Heart left ventricle (tissue), 16 donors: ENCODE data around the gene UGGT1. TPM values are rescaled to one million over a fixed set of nuclear protein-coding genes. Genes with fewer than 3 reads are reported as not detected.
"Not testable (repeated sequence)": the region's sequence is repeated elsewhere in the genome, so short reads cannot be mapped to it uniquely, and the experiment has no call there.

ENCODE experiments used
- ATAC-seq, 4 donors: fragments of 200-7000 bp; cut with Tn5 transposase; one replicate each; pipeline ENCODE4 v1.9.1; 2020 to 2022; ENCODE audit warnings: moderate library complexity in 4 of 4, mild to moderate bottlenecking in 3 of 4, moderate number of reproducible peaks in 1 of 4
- DNase-seq, 5 donors: peaks; one replicate each; pipeline ENCODE4 v3.0.0-alpha.2; 2020
- H3K27ac ChIP-seq, 12 donors: fragments of 200-600 bp; sonication (generic) in 4 of 12; one replicate each; pipeline versions ENCODE4 v1.5.0 to v1.8.0; 2016 to 2022; ENCODE audit warnings: mild to moderate bottlenecking in 2 of 12
- H3K27me3 ChIP-seq, 9 donors: fragments of 200-600 bp; sonication (generic) in 2 of 9; one replicate each; pipeline versions ENCODE4 v1.5.1 to v1.8.0; 2016 to 2022; ENCODE audit warnings: mild to moderate bottlenecking in 3 of 9
- H3K36me3 ChIP-seq, 9 donors: fragments of 200-600 bp; sonication (generic) in 2 of 9; one replicate each; pipeline versions ENCODE4 v1.5.0 to v1.8.0; 2018 to 2022; ENCODE audit warnings: mild to moderate bottlenecking in 2 of 9
- H3K4me1 ChIP-seq, 12 donors: fragments of 200-600 bp; sonication (generic) in 4 of 12; one replicate each; pipeline versions ENCODE4 v1.5.0 to v1.8.0; 2016 to 2022; ENCODE audit warnings: mild to moderate bottlenecking in 3 of 12
- H3K4me3 ChIP-seq, 12 donors: fragments of 200-600 bp; sonication (generic) in 4 of 12; one replicate each; pipeline versions ENCODE4 v1.5.0 to v1.8.0; 2017 to 2022; ENCODE audit warnings: mild to moderate bottlenecking in 9 of 12, moderate library complexity in 4 of 12
- H3K9me3 ChIP-seq, 12 donors: fragments of 200-600 bp; sonication (generic) in 4 of 12; one replicate each; pipeline versions ENCODE4 v1.5.0 to v1.8.0; 2016 to 2022; ENCODE audit warnings: mild to moderate bottlenecking in 1 of 12
- POLR2A ChIP-seq, 2 donors: fragments of 450-650 bp; IDR thresholded peaks; one replicate each; pipeline ENCODE4 v1.6.1; 2017; ENCODE audit warnings: antibody characterized with exemption in 2 of 2, mild to moderate bottlenecking in 2 of 2, moderate library complexity in 2 of 2
- WGBS, 4 donors: extraction: QIAGEN DNeasy Blood & Tissue Kit in 2 of 4; methylation state at CpG; one replicate each; pipeline versions ENCODE4 v1.1.5 to v1.1.7; 2013 to 2018; 5-methylcytosine and 5-hydroxymethylcytosine counted together
- intact Hi-C, 10 donors: fragments of 100-400 bp; cut with DNase I; formaldehyde crosslinking; loops; one replicate each; pipeline versions ENCODE4 v1.11.1 to v1.14.2; 2022
- polyA plus RNA-seq, 2 donors: library from polyadenylated mRNA; stranded (reverse); fragments of 200-250 nt; gene quantifications; one replicate each; pipeline ENCODE4 v1.2.3, GENCODE V29; 2013
- total RNA-seq, 9 donors: library from RNA; depleted of rRNA in 2 of 9; stranded (reverse); fragments of >200 nt in 2 of 9; fragmentation: NEBNext Ultra II Directional in 3 of 9; extraction: Animal tissue kit (Norgen Biotek cat#: 25700) in 3 of 9; gene quantifications; one replicate each; pipeline versions ENCODE4 v1.1.0 to v1.2.4, GENCODE V29; 2016 to 2023
- TF ChIP-seq, protein P1 (sequence below), 12 donors: fragments of 200-600 bp; sonication (generic) in 4 of 12; IDR thresholded peaks; one replicate each; pipeline versions ENCODE4 v1.5.0 to v1.8.0; 2018 to 2022; ENCODE audit warnings: antibody characterized with exemption in 12 of 12, mild to moderate bottlenecking in 5 of 12
- donor health status: ischemic (EF 13 %, LVEDD 7.1; RV severe dilation, severe dysfunction).
- donor health status: healthy with polysubstance abuse.
- donor health status: DM: no; HTN: yes; CAD: no.
- donor health status: DM: no; HTN: no; CAD: no.
- donor health status: ischemic (EF 25% LVEDD 6.9; RV normal size, moderate dysfunction).
- donor health status: ischemic (EF 25% LVEDD 5.7; RV mildly dilated, moderate dysfunction).
- donor health status: healthy.
- donor health status: DM: yes; HTN: yes; CAD: no.
- donor health status: ischemic (EF 35%, LVEDD 5.7; RV mildly dilated, moderate dysfunction).
- donor health status: nonischemic (EF 11% LVEDD 7.7; RV severe dilation, severe dysfunction).
- donor health status: DM: yes; HTN: yes; CAD: no.
- donor health status: PGD.
- donor health status: ischemic (EF 29% LVEDD 5.4; RV normal size, mild dysfunction).
- donor health status: nonischemic (EF 23%, LVEDD 6.1; RV moderate dilation, normal function).

The UGGT1 gene
- total and polyA plus RNA-seq, 11 donors: 5.8 to 77.4 (median 32.0) TPM

GRCh38 chr2:128206245-128206644, 115.2 kb downstream of the UGGT1 start:
- no peak overlapping the region for H3K27ac ChIP-seq
- H3K4me1 ChIP-seq: no peaks in the 10 kb centered on the region
- no peaks in the 10 kb centered on the region for H3K27me3 ChIP-seq
- intact Hi-C loops: no loop called here
- no peak overlapping the region for H3K4me3 ChIP-seq
- H3K9me3 ChIP-seq: peaks cover 0 to 8% (median 0%) of the 10 kb centered on the region in 12 donors
- no peak for TF ChIP-seq POLR2A (IDR thresholded peaks at IDR 0.05)
- TF ChIP-seq, protein P1, sequence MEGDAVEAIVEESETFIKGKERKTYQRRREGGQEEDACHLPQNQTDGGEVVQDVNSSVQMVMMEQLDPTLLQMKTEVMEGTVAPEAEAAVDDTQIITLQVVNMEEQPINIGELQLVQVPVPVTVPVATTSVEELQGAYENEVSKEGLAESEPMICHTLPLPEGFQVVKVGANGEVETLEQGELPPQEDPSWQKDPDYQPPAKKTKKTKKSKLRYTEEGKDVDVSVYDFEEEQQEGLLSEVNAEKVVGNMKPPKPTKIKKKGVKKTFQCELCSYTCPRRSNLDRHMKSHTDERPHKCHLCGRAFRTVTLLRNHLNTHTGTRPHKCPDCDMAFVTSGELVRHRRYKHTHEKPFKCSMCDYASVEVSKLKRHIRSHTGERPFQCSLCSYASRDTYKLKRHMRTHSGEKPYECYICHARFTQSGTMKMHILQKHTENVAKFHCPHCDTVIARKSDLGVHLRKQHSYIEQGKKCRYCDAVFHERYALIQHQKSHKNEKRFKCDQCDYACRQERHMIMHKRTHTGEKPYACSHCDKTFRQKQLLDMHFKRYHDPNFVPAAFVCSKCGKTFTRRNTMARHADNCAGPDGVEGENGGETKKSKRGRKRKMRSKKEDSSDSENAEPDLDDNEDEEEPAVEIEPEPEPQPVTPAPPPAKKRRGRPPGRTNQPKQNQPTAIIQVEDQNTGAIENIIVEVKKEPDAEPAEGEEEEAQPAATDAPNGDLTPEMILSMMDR (IDR thresholded peaks at IDR 0.05): no peak
- 59 to 90% (median 73%) methylated on average over 3 of the region's 3 CpGs for WGBS, 4 donors
- no peak for DNase-seq
- no peaks in the 10 kb centered on the region for H3K36me3 ChIP-seq
- no peak for ATAC-seq

GRCh38 chr2:128208023-128208422, 117.0 kb downstream of the UGGT1 start:
- H3K4me1 ChIP-seq: no peaks in the 10 kb centered on the region
- 89 to 97% (median 94%) methylated on average over 21 to 23 of the region's 23 CpGs for WGBS, 4 donors
- H3K27ac ChIP-seq: no peak overlapping the region
- H3K4me3 ChIP-seq: no peak overlapping the region
- H3K36me3 ChIP-seq: no peaks in the 10 kb centered on the region
- DNase-seq (no peak), ATAC-seq (no peak)
- H3K27me3 ChIP-seq: no peaks in the 10 kb centered on the region
- intact Hi-C loops: no loop called here
- no peak for TF ChIP-seq POLR2A (IDR thresholded peaks at IDR 0.05)
- TF ChIP-seq, protein P1 (IDR thresholded peaks at IDR 0.05): no peak
- H3K9me3 ChIP-seq: peaks cover 0 to 8% (median 0%) of the 10 kb centered on the region in 12 donors

DNA sequence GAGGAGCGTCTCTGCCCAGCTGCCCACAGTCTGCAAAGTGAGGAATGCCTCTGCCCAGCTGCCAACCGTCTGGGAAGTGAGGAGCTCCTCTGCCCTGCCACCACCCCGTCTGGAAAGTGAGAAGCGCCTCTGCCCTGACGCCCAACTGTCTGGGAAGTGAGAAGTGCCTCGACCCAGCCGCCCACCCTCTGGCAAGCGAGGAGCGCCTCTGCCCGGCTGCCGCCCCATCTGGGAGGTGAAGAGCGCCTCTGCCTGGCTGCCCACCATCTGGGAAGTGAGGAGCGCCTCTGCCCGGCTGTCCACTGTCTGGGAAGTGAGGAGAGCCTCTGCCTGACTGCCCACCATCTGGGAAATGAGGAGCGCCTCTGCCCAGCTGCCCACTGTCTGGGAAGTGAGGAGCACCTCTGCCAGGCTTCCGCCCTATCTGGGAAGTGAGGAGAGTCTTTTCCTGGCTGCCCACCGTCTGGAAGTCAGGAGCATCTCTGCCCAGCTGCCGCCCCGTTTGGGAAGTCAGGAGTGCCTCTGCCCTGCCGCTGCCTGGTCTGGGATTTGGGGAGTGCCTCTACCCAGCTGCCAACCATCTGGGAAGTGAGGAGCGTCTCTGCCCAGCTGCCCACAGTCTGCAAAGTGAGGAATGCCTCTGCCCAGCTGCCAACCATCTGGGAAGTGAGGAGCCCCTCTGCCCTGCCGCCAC, 117.8 kb downstream of the UGGT1 start:
- intact Hi-C loops, H3K27ac ChIP-seq, ATAC-seq, DNase-seq, H3K9me3 ChIP-seq, H3K4me1 ChIP-seq, H3K4me3 ChIP-seq, H3K27me3 ChIP-seq, H3K36me3 ChIP-seq: not testable (repeated sequence)
- 81 to 95% (median 90%) methylated on average over 17 to 22 of the region's 22 CpGs for WGBS, 4 donors

DNA sequence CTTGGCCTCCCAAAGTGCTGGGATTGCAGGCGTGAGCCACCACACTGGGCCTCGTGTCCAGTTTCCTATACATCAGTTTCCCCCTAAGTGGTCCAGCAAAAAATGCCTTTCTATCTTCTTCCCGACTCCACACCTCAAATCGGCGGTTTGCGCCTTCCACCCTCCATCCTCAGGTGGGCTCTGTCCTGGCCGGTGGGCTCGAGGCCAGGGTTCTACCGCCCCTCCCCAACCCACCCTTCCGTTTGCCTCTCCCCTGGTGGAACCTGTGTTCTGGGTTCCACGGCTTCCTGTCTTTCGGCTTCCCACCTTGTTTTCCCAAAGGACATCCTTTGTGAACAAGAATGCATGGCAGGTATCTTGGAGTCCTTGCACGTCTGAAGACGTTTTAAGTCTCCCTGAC, 123.3 kb downstream of the UGGT1 start:
- intact Hi-C loops: no loop called here
- Histone ChIP-seq H3K4me1 (no peaks in the 10 kb centered on the region), H3K4me3 (no peak overlapping the region), H3K9me3 (no peaks in the 10 kb centered on the region), H3K27ac (no peak overlapping the region), H3K27me3 (no peaks in the 10 kb centered on the region), H3K36me3 (no peaks in the 10 kb centered on the region)
- DNase-seq (no peak), ATAC-seq (no peak)
- TF ChIP-seq, protein P1 (IDR thresholded peaks at IDR 0.05): no peak
- no peak for TF ChIP-seq POLR2A (IDR thresholded peaks at IDR 0.05)
- 80 to 84% (median 82%) methylated on average over 14 of the region's 14 CpGs for WGBS, 4 donors
